GM21619 (cell line): Measurements from ENCODE around the gene WDR64.
"Not testable (repeated sequence)": the region's sequence is repeated elsewhere in the genome, so short reads cannot be mapped to it uniquely, and the experiment has no call there.

Source experiments
- ATAC-seq: cut with Tn5 transposase; IDR thresholded peaks from one replicate; pipeline ENCODE4 v1.9.1; 2021; ENCODE audit not compliant: unreplicated experiment

Gene WDR64

DNA sequence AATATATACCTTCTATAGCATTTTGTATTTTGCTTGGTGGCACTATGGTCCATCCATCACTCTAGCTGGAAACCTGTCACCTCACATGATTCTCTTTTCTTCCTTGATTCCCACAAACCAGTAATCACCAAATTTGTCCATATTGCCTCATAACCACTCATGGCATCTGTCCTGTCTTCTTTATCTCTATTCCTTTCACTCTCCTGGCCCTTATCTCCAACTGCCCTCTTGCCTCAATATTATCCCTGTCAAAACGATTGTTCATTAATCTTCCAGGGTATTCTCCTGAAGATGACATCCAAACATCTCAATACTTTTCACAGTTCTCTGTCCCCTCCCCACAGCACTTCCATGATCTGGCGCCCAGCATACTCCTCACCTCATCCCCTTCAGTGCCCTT lies 46.1 kb downstream of the WDR64 start:
- no peak for ATAC-seq

DNA sequence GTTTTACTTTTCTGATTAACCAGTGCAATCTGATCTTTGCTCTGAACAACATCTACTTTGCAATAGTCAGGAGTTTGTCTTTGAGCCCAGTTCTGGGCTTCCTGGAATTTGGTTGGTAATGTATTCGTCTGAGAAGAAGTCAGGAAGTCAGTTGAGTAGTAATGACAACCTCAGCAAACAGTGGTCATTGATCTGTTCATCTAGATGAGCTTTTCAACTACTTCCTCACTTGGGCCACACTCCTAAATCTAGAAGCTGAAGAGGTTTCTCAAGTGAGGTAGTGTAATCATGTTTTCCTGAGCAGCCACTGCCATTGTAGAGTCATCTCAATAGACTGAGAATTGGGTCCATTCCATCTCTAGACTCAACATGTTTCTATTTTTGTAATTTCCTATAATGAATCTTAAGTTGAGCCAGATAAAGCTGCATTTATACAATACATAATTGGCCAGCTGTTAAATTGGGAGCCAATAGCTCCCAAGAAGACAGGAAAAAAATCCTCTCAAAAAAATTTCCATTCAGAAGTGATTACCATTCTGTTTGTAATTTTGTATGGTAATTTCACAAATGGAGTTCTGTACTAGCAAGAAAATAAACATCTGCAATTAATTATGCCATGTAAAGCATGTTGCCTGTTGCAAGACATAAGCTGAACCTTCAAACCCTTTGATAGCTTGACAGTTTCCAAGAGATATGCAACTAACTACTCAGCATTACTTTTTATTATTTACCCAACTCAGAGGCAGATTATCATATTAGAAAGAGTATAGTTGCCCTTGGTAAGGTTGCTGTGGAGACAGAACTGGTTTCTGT lies 49.6 kb downstream of the WDR64 start:
- ATAC-seq = no peak

DNA sequence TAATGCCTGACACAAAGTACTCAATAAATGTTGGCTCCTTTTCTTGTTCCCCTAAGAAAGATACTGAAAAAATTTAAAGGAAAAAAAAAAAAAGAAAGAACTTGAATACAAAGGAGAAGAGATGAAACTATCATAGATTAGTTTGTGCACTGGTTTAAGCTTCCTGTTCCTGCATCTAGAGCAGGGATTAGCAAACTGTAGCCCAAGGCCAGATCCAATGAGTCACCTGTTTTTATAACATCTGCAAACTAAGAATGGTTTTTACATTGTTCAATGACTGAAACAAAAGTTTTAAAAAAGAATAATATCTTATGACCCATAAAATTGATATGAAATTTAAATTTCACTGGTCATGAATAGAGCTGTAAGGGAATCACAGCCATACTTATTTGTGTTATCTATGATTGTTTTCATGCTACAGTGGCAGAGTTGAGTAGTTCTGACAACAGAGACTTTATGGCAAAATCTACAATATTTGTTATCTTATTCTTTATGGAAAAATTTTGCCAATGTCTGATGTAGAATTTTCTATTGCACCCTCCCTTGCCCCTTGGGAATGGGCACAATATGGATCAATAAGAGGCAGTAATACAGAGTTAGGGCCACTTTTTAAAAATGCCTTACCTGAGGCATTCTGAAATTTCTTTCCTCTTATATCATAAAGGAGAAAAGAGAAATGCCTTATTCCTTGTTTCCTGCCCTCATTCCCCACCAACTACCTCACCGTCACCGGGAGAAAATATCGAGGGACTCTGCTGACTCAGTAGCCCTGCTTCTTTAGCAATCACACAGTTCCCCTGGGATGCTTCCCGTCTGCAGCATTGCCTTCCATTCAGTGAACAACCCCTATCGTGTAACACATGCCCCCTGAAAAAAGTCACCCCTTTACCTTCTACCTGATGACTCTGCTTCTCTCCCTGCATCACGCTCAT lies 50.6 kb downstream of the WDR64 start:
- ATAC-seq = no peak

DNA sequence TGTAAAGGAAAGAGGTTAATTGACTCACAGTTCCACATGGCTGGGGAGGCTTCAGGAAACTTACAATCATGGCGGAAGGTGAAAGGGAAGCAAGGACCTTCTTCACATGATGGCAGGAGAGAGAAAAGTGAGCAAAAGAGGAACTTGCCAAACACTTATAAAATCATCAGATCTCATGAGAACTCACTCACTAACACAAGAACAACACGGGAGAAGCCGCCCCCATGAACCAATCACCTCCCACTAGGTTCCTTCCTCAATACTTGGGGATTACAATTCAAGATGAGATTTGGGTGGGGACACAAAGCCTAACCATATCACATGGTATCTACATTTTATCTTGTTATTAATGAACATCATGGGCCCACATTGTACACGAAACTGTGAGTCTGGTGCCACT lies 51.7 kb downstream of the WDR64 start:
- ATAC-seq = not testable (repeated sequence)

DNA sequence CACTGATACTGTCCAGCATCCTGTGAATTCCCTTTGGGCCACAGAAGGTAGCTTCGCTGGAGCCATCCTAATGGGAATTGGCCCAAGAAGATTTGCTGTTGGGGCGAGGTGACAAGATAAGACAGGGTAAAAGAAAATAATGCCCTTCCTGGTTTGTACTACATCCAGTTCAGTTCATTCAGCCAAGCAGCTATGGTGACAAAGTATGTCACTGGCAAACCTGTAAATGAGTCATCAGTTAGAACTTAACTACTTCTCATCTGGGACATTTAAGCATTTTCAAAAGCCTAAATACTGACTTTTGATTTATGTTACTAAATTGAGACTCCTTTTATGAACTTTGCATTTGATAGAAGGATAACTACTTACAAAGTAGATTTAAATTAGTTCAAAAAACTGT lies 54.2 kb downstream of the WDR64 start:
- ATAC-seq = no peak

DNA sequence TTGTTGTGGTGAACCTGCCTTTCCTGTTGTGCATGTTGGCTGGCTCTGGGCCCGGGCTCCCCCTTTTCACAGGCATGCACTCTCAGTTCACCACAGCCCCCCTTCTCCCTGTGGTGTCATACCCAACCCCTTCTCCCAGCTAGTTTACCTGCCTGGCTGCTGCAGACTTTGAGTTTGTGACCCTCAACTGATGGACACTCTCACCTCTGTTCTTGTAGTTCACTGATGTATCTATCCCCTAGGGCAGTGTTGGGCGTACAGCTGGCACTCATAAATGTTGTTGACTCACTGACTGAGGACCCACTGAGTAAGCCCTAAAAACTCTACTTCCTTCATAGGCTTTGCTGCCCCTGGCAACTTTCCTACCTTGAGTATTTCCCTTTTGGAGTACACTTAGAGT lies 54.9 kb downstream of the WDR64 start:
- ATAC-seq = no peak

- ATAC-seq = no peak
Observed at GRCh38 chr1:241707442-241707841, 55.4 kb downstream of the WDR64 start.

GRCh38 chr1:241711326-241711725 lies 59.2 kb downstream of the WDR64 start:
- no peak for ATAC-seq

DNA sequence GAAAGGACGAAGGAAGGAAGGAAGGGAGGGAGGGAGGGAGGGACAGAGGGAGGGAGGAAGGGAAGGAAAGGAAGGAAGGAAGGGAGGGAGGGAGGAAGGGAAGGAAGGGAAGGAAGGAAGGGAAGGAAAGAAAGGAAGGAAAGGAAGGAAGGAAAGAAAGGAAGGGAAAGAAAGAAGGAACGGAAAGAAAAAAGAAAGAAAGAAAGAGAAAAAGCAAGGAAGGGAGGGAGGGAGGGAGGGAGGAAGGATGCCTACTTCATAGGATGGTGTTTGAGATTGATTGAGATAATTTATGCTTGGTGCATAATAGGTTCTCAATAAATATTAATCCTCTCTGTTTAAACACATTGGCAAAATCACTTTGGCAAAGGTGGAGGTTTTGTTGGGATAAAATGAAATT lies 61.2 kb downstream of the WDR64 start:
- no peak for ATAC-seq

GRCh38 chr1:241714321-241715218 lies 62.5 kb downstream of the WDR64 start:
- ATAC-seq = no peak

DNA sequence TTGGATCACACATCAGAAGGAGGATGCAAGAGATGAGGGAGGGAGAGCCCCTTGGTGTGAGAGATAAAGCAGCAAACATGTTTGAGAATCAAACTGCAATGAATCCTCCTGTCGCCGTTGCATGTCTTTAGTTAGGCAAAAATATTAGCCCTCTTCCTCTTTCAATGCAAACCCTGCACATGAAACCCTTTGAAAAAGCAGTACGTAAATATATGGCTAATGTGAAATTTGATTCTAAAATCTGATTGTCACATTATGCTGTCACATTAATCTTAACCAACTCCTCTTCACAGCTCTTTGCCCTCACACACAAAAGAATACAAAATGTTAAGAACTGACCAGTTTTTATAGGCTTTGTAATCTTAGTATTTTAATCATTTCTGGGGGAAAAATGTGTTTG lies 63.4 kb downstream of the WDR64 start:
- ATAC-seq = no peak

DNA sequence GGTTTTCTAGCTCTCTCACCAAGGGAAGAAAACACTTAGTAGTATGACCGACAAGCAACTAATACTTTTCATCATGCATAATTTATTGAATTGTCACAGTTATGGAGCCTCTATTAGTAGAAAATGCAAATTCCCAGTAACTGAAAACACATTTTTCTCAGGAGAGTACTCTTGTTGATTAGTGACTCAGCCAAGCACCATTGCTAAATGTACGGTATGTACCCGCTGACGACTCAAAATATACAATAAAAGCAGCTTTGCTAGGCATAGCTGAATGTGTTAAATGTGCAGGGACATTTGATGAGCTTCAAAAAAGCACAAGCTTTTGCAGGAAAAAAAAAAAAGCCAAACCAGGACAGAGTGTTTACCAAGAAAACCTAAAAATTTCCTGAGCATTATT lies 63.9 kb downstream of the WDR64 start:
- no peak for ATAC-seq

DNA sequence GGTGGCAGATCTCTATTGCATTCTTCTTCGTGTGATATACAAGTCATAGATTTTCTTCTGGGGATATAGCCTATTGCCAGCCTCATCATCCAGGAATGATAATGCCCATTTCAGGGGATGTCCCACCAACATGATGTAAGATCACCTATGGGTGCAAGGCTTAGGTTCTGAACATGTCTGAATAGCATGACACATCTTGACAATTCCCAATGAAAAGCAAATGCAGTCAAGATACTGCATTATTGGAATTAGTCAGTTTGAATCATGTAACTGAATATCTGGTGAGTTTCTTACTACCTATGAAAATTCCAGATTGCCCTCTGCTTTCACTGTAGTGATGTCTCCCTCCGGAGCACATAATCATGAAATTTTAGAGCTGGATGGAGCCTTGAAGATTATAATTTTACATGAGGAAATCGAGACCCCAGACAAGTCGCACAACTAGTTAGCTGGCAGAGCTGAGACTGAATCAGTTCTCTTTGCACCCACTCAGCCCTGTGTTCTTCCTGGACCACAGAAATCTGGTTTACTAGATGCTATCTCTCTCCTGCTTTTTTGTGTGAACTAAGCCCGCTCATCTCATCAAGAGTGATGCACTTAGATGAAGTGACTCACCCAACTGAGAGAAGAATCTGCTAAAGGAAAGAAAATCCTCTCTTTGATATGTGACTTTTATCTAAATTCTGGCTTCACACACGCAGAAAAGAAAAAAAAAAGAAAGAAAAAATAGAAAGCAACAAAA lies 65.0 kb downstream of the WDR64 start:
- ATAC-seq = no peak

DNA sequence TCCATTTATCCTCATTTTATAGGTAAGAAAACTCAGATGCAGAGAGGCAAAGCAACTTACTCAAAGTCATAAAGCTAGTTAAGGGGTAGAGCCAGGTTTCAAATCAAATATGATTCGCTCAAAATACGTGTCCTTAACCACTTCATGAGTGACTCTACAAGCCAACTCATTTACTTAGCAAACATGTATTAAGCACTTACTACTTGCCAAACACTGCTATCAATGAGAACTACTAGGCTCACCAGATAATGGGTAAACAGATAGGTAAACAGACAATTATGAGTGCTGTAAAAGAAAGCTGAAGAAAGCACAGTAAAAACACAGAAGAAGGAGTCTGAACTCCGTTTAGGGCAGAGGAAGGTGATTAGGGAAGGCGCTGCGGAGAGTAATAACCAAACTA lies 65.9 kb downstream of the WDR64 start:
- no peak for ATAC-seq

DNA sequence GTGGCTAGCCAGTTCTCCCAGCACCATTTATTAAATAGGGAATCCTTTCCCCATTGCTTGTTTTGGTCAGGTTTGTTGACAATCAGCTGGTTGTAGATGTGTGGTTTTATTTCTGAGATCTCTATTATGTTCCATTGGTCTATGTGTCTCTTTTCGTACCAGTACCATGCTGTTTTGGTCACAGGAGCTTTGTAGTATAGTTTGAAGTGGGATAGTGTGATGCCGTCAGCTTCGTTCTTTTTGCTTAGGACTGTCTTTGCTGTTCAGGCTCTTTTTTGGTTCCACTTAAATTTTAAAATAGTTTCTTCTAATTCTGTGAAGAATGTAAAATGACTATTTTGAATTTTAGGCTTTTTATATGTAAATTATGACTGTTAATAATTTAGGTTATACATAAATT lies 68.9 kb downstream of the WDR64 start:
- no peak for ATAC-seq

DNA sequence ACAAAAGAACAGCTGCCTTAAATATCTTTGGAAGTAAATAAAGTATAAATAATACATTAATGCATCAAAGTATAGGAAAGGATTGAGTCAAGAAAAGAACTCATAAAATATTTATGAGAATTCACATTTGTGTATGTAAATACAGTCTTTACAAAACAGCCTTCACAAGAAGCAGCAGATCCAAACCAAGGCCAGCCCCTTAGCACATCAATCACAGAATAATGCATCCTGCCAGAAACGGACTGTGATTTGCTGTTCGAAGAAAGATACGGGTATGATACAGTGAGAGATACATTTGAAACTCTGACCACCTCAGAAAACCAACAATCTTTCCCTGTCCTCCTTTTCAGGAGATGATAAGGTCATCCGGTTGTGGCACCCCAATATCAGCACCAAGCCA lies 70.9 kb downstream of the WDR64 start:
- no peak for ATAC-seq

DNA sequence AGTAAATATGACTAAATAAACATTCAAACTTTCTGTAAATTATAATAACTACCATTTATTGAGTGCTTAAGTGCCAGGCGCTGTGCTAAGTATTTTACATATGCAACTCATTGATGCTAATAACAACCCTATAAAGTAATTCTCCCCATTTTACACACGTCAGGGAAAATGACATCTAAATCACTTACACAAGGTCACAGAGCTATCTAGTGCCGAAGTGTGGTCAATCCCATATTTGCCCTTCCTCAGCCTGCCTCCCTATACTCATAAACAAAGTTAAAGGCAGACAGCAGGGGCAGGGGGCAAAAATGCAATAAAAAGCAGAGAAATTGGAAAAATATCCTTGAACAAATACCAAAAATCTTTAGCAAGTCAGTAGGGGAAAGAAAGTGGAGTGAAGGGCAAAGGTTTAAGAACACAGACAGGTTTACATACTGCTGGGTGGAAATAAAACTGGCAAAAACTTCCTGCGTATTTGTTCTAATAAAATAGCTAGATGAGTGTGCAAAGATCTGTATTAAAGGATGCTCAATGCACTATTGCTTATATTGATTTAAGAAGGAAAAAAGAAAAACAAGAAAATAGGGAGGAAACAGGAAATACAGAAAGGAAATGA lies 72.8 kb downstream of the WDR64 start:
- ATAC-seq = no peak

DNA sequence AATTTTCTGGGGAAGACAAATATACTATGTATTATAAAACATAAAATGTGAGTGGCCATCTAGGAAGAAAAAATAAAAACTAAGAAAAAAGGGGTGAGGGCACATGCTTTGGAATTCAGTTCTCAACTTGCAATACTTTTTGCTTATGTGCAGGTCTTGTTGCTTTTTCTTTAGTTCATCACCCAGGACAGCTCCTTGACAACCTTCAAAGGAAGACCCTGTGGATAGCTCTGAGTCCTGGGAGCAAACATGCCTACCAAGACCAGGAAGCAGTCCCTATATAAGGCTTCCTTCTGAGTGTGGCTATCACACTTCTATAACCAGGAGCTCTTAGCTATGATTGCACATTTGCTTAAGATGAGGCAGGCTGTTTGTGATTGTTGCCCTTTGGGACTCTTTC lies 78.0 kb downstream of the WDR64 start:
- no peak for ATAC-seq

DNA sequence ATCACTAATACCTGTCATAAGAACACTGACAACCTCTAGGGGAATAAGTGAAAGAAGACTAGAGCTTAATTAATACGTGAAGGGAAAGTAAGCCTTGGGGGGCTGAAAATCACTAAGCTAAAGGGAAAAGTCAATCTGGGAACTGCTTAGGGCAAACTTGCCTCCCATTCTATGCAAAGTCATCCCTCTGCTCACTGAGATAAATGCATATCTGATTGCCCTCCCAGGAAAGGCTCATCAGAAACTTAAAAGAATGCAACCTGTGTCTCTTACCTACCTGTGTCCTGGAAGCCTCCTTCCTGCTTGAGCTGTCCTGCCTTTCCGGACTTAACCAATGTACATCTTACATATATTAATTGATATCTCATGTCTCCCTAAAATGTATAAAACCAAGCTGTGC lies 81.8 kb downstream of the WDR64 start:
- no peak for ATAC-seq

GRCh38 chr1:241734533-241734932 lies 82.5 kb downstream of the WDR64 start:
- ATAC-seq = no peak
